Activated naive CD4-positive, alpha-beta T cell treated with anti-CD3 and anti-CD28 coated beads for 36 hours (primary cell): ENCODE results near the gene SIGLEC15. TPM values are rescaled to one million over a fixed set of nuclear protein-coding genes. Genes with fewer than 3 reads are reported as not detected.

ENCODE experiments used
- CTCF ChIA-PET: fragments of 350-600 bp; sonication (Branson Sonifier 250); formaldehyde crosslinking; loops from one replicate; lab custom pipeline; 2021; ENCODE audit warnings: antibody characterized with exemption; lab: Charles Lee
- DNase-seq: peaks from one replicate; pipeline ENCODE4 v3.0.0-alpha.2; 2020
- H3K27ac Mint-ChIP-seq: one replicate; pipeline ENCODE4 v1.8.0; 2021; ENCODE audit warnings: mild to moderate bottlenecking, mixed read lengths
- H3K27me3 Mint-ChIP-seq: one replicate; pipeline ENCODE4 v1.8.0; 2021; ENCODE audit warnings: low read depth, mixed read lengths
- H3K36me3 Mint-ChIP-seq: one replicate; pipeline ENCODE4 v1.8.0; 2021; ENCODE audit warnings: low read depth, mixed read lengths
- H3K4me1 Mint-ChIP-seq: one replicate; pipeline ENCODE4 v1.8.0; 2021; ENCODE audit warnings: low read depth, mixed read lengths
- H3K4me3 Mint-ChIP-seq: one replicate; pipeline ENCODE4 v1.8.0; 2021; ENCODE audit warnings: mild to moderate bottlenecking, moderate library complexity, mixed read lengths
- H3K9me3 Mint-ChIP-seq: one replicate; pipeline ENCODE4 v1.8.0; 2021; ENCODE audit warnings: mixed read lengths
- intact Hi-C: fragments of 100-400 bp; cut with micrococcal nuclease; formaldehyde crosslinking; loops from one replicate; pipeline ENCODE4 v1.15.1; 2023
- total RNA-seq, 2 experiments: library from RNA; stranded (reverse); gene quantifications; one replicate each; pipeline ENCODE4 v1.2.3, GENCODE V29; 2021

The SIGLEC15 gene
- total RNA-seq, 2 experiments from 2014 or later: not detected

DNA sequence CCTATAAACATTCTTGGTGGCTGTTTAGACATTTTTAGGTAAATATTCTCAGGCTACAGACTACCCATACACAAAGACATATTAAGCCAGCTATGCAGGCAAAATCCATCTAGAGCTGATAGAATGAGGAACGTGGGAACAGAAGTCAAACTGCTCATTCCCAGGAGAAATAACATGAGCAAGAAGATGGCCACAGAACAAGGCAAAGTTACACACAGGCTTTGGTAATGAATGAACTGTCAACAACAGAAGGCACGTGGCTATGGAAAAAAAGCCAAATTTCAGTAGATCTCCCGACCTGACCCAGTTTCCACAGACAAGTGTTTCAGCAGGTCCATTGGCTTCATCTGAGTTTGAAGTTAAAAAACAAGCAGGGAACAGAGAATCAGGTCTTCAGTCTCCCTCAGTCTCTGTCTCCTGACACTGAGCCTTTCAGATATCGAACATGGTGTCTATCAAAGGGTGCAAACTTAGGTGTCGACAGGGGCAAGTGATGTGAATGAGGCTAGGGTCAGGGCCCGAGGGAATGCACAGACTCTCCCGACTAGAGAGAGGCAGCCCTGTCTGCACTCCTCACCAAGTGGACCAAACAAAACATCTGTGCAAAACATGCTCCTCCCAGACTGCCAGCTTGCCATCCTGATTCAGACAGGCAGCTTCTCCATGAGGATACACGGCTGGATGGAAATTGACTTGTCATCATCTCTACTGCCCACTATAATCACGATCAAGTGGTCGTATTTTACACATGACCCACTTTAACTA is 25.9 kb downstream of the SIGLEC15 start:
- Mint-ChIP-seq H3K27me3 (no peaks in the 10 kb centered on the region), H3K4me1 (no peaks in the 10 kb centered on the region), H3K4me3 (no peak overlapping the region), H3K36me3 (peaks cover 26% of the 10 kb centered on the region), H3K9me3 (no peaks in the 10 kb centered on the region), H3K27ac (no peak overlapping the region)
- intact Hi-C loops: no loop called here
- CTCF ChIA-PET: interaction anchor here (1.0 to 2.5 kb wide), 2 partner anchors 29 to 240 kb away, joined by 3 to 13 read pairs; no protein-coding TSS in a partner anchor
- DNase-seq: no peak

DNA sequence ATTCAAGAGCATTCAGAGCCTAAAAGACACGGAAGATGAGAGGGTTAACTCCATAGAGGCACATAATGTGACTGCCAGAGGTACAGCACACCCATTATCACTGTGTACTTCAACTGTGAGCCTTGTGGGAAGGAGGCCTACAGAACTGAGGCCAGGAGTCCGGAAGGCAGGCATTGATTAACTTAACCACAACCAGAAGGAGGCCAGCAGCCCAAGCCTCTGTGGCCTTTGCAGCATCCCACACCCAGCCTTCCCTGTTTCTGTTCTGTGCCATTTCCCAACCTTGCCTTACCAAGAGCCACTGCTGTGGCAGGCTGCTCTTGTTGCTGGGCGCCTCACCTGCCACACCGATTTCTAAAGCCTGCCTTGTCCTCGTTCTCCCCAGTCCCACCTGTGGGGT is 27.2 kb downstream of the SIGLEC15 start:
- intact Hi-C loops: no loop called here
- peaks cover 31% of the 10 kb centered on the region for H3K36me3 Mint-ChIP-seq
- CTCF ChIA-PET: no interaction called here
- H3K4me3 Mint-ChIP-seq: no peak overlapping the region
- H3K27ac Mint-ChIP-seq: peak overlapping the region; percentile 15
- no peaks in the 10 kb centered on the region for H3K4me1 Mint-ChIP-seq
- no peaks in the 10 kb centered on the region for H3K27me3 Mint-ChIP-seq
- H3K9me3 Mint-ChIP-seq: no peaks in the 10 kb centered on the region
- no peak for DNase-seq

DNA sequence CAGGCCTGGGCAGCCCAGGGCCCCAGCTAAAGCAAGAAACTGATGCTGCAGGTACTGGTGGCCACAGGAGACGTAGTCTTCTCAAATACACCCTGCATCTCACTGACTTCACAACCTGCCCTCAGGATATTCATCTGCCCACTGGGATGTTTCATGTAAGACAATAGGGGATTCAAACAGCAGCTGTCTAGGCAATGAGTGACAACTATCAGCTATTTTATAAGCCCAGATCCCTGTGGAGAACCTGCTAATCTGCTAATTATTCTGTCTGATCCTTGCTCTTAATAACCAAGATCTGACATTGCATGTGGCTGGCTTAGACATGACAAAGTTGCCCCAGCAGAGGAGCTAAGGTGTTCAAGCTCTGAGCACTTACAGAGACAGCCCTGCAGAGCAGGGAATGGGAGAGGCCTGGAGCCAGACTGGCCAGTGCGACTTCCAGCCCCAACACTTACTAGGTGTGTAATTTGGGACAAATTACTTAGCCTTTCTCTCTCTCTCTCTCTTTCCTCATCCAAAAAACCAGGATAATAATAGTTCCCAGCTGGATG is 28.6 kb downstream of the SIGLEC15 start:
- no peak overlapping the region for H3K4me3 Mint-ChIP-seq
- intact Hi-C loops: no loop called here
- H3K9me3 Mint-ChIP-seq: no peaks in the 10 kb centered on the region
- no peak overlapping the region for H3K27ac Mint-ChIP-seq
- peaks cover 39% of the 10 kb centered on the region for H3K36me3 Mint-ChIP-seq
- DNase-seq: no peak
- CTCF ChIA-PET: interaction anchor here (0.9 to 1.4 kb wide), 3 partner anchors 7 to 26 kb away, joined by 3 to 5 read pairs (median 4); no protein-coding TSS in a partner anchor
- no peaks in the 10 kb centered on the region for H3K4me1 Mint-ChIP-seq
- no peaks in the 10 kb centered on the region for H3K27me3 Mint-ChIP-seq

DNA sequence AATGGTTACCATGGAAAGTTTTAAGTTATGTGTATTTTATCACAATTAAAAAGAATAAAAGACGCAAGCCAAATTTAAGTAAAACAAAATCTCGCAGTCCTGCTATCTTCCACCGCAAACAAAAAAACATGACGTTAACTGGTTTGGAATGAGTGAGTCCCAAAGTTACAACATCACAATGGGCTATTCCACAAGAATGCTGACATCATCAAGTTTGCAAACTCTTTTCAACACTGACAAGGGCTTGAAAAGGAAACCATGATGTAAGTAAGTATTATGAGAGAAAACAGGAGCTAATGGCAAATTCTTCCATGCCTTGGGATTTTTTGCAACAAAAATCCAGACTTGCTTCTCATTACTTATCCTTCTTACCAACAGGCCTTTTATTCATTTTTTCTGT is 31.1 kb downstream of the SIGLEC15 start:
- intact Hi-C loops: no loop called here
- Mint-ChIP-seq H3K27me3 (no peaks in the 10 kb centered on the region), H3K36me3 (peaks cover 43% of the 10 kb centered on the region), H3K27ac (no peak overlapping the region), H3K4me3 (no peak overlapping the region), H3K4me1 (no peaks in the 10 kb centered on the region), H3K9me3 (no peaks in the 10 kb centered on the region)
- CTCF ChIA-PET: interaction anchor here (0.6 to 2.3 kb wide), 2 partner anchors 23 to 160 kb away, joined by 3 to 10 read pairs; no protein-coding TSS in a partner anchor
- no peak for DNase-seq

DNA sequence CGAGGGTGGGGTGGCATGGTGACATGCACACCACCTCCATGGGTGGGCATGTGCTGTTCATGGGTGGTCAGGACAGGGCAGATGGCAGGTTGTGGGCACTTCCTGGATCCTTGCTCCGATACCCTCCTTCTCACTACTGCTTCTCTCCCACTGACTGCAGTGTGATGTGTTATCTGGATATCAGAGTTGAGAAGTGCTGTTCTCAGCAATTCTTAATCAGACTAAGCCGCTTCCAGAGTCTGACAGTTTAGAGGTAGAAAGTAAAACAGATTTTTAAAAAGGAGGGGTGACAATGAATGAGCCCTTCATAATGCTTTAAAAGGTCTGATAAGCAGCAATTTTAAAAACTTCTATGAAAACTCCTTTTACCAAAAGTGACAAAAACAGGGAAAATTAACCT is 33.9 kb downstream of the SIGLEC15 start:
- no peak overlapping the region for H3K27ac Mint-ChIP-seq
- H3K27me3 Mint-ChIP-seq: no peaks in the 10 kb centered on the region
- intact Hi-C loops: no loop called here
- peaks cover 3% of the 10 kb centered on the region for H3K9me3 Mint-ChIP-seq
- peaks cover 44% of the 10 kb centered on the region for H3K36me3 Mint-ChIP-seq
- H3K4me1 Mint-ChIP-seq: peaks cover 8% of the 10 kb centered on the region
- H3K4me3 Mint-ChIP-seq: no peak overlapping the region
- no peak for DNase-seq
- CTCF ChIA-PET: interaction anchor here (0.6 kb wide), 1 partner anchor 170 kb away, joined by 3 read pairs; no protein-coding TSS in a partner anchor

DNA sequence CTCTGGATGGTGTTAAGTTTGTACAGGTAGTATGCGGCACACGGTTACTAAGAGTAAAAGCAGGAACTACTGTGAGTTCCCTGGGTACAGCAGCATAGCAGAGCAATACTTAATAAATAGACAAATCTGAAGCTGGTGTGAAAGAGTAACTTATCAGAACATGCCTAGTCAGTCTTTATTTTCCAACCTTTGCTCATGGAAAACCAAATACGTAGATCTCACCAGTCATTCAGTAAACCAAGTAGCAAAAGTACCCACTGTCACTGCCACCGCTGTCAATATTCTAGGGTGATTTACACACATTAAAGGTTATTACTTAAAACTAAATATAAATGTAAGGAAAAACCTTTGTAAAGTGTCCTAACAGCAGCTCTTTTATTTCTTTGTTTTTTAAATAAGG is 35.0 kb downstream of the SIGLEC15 start:
- peaks cover 10% of the 10 kb centered on the region for H3K4me1 Mint-ChIP-seq
- DNase-seq: no peak
- no peak overlapping the region for H3K4me3 Mint-ChIP-seq
- peaks cover 53% of the 10 kb centered on the region for H3K36me3 Mint-ChIP-seq
- H3K9me3 Mint-ChIP-seq: peaks cover 3% of the 10 kb centered on the region
- no peak overlapping the region for H3K27ac Mint-ChIP-seq
- intact Hi-C loops: no loop called here
- H3K27me3 Mint-ChIP-seq: no peaks in the 10 kb centered on the region
- CTCF ChIA-PET: interaction anchor here (1.6 to 2.1 kb wide), 2 partner anchors 18 to 21 kb away, joined by 3 to 6 read pairs; no protein-coding TSS in a partner anchor

DNA sequence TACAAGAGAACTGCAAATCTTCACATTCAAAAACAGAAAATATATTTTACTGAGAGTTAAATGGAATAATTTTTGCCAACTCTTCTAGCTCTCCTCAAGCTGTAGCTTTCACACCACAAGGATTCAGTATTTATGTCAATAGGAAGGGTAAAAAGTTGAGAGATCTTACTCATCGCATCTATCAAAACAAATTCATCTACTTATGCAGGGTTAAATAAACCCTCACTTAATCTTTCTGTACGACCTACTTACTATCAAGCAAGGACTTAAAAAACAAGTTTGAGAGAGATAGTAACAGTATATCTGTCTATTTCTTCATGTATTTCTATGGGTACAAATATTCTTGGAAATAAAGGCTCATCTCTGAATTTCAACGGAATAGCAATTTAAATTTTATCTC is 35.5 kb downstream of the SIGLEC15 start:
- intact Hi-C loops: no loop called here
- no peak overlapping the region for H3K4me3 Mint-ChIP-seq
- H3K4me1 Mint-ChIP-seq: peaks cover 10% of the 10 kb centered on the region
- H3K27me3 Mint-ChIP-seq: no peaks in the 10 kb centered on the region
- DNase-seq: no peak
- H3K9me3 Mint-ChIP-seq: peaks cover 3% of the 10 kb centered on the region
- H3K36me3 Mint-ChIP-seq: peaks cover 53% of the 10 kb centered on the region
- H3K27ac Mint-ChIP-seq: no peak overlapping the region
- CTCF ChIA-PET: interaction anchor here (0.6 to 2.1 kb wide), 3 partner anchors 17 to 22 kb away, joined by 3 to 6 read pairs (median 3); no protein-coding TSS in a partner anchor

DNA sequence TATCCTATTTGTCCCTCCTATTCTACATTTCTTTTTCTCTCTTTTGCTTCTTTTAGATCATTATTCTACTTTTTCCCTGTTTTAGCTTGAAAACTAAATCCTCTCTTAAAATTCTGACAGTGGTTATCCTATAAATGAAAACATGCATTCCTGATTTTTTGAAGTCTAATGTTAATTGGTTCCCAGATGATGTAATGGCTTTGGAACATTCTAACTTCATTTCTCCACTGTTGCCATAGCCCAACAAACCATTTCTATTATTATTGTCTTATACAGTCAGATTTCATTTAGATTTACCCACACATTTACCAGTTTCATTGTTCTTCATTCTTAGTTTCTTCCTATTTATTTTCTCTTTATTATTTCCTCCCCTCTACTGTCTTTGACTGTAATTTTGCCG is 36.5 kb downstream of the SIGLEC15 start:
- Mint-ChIP-seq H3K4me1 (peaks cover 10% of the 10 kb centered on the region), H3K27ac (no peak overlapping the region), H3K4me3 (no peak overlapping the region), H3K9me3 (peaks cover 3% of the 10 kb centered on the region), H3K36me3 (peaks cover 58% of the 10 kb centered on the region), H3K27me3 (no peaks in the 10 kb centered on the region)
- no peak for DNase-seq
- intact Hi-C loops: no loop called here
- CTCF ChIA-PET: interaction anchor here (0.6 to 2.1 kb wide), 3 partner anchors 14 to 174 kb away, joined by 3 to 6 read pairs (median 3); no protein-coding TSS in a partner anchor

DNA sequence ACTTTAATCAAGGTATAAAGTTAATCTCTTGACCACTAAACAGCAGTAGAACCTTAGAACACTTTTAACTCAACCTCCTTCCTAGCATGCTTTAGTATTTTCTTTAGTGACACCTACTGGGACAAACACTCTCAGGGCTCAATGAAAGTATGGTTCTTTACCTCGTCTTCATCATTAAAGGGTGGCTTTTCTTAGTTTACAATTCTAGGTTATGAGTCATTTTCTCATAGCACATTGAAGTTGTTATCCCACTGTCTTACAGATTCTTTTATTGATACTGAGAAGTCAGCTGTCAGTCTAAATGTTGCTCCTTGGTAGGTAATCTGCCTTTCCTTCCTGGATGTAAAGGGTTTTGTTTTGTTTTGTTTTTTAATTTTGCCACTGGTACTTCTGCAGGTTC is 38.0 kb downstream of the SIGLEC15 start:
- DNase-seq: no peak
- intact Hi-C loops: loop anchor here (1.0 kb wide), 1 partner anchor 11 kb away; no protein-coding TSS in a partner anchor
- H3K27ac Mint-ChIP-seq: no peak overlapping the region
- no peaks in the 10 kb centered on the region for H3K27me3 Mint-ChIP-seq
- peaks cover 54% of the 10 kb centered on the region for H3K36me3 Mint-ChIP-seq
- peaks cover 3% of the 10 kb centered on the region for H3K9me3 Mint-ChIP-seq
- H3K4me1 Mint-ChIP-seq: peaks cover 10% of the 10 kb centered on the region
- no peak overlapping the region for H3K4me3 Mint-ChIP-seq
- CTCF ChIA-PET: interaction anchor here (1.4 to 1.5 kb wide), 2 partner anchors 16 to 141 kb away, joined by 5 read pairs; no protein-coding TSS in a partner anchor

DNA sequence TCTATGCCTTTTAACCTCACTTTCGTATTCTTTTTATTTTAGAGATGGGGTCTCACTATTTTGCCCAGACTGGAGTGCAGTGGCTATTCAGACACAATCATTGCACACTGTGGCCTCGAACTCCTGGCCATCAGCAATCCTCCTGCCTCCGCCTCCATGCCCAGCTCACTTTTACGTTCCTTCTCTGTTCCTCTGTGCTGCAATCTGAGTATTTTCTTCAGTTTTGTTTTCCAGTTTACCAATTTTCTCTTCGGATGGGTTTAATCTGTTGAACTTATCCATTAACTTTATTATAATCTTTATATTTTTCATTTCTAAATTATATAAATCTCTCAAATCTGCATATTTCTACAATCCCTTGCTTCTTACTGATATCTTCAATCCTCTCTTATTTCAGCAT is 38.6 kb downstream of the SIGLEC15 start:
- CTCF ChIA-PET: interaction anchor here (1.2 to 1.5 kb wide), 2 partner anchors 16 to 141 kb away, joined by 3 to 5 read pairs; no protein-coding TSS in a partner anchor

DNA sequence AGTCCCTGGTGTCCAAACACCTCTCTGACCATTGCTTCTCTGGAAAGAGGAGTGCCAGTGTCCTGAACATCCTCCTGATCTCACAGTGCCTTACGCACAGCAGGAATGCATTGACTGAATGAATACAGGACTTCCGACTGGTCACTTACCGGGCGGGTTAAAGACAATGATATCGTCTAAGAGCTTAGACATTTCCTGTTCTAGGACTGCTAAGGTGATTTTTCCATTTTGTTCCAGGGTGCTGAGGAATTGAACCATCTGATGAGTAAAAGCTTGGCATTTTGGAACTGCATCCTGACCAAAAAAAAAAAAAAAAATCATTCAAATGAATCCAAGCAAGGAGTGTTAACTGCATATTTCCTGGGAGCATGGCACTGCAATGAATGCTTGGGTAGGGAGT is 40.0 kb downstream of the SIGLEC15 start:
- intact Hi-C loops: no loop called here
- H3K27me3 Mint-ChIP-seq: no peaks in the 10 kb centered on the region
- no peak for DNase-seq
- no peak overlapping the region for H3K4me3 Mint-ChIP-seq
- no peak overlapping the region for H3K27ac Mint-ChIP-seq
- H3K4me1 Mint-ChIP-seq: peaks cover 15% of the 10 kb centered on the region
- H3K9me3 Mint-ChIP-seq: peaks cover 3% of the 10 kb centered on the region
- CTCF ChIA-PET: interaction anchor here (1.0 to 2.8 kb wide), 3 partner anchors 14 to 62 kb away, joined by 3 to 13 read pairs (median 3); no protein-coding TSS in a partner anchor
- peaks cover 52% of the 10 kb centered on the region for H3K36me3 Mint-ChIP-seq

More for the DNA sequence above, 38.6 kb downstream of the SIGLEC15 start:
- Mint-ChIP-seq H3K4me3 (no peak overlapping the region), H3K36me3 (peaks cover 51% of the 10 kb centered on the region), H3K9me3 (peaks cover 3% of the 10 kb centered on the region), H3K4me1 (peaks cover 10% of the 10 kb centered on the region), H3K27ac (no peak overlapping the region), H3K27me3 (no peaks in the 10 kb centered on the region)
- DNase-seq: no peak
- intact Hi-C loops: no loop called here

DNA sequence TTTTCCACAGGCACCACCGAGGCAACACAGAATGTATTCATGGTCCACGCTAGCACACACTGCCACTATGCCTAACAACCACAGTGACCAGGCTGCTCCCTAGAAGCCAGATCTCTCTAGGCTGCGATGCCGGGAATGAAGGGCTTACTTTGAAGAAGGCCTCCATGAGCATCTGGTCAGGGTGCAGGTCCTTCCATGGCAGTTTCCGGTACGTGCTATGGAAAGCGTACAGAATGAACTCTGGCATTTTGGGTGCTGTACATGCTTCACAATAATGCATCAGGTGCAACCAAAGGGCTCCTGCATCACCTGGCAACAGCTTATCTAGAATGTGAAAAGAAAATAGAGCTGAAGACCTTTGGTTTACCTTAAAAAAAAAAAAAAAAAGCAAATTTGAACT is 44.9 kb downstream of the SIGLEC15 start:
- intact Hi-C loops: loop anchor here (5.0 to 10.0 kb wide), 2 partner anchors 334 to 983 kb away; no protein-coding TSS in a partner anchor
- H3K4me1 Mint-ChIP-seq: peaks cover 30% of the 10 kb centered on the region
- no peak for DNase-seq
- no peak overlapping the region for H3K27ac Mint-ChIP-seq
- peaks cover 12% of the 10 kb centered on the region for H3K9me3 Mint-ChIP-seq
- peaks cover 57% of the 10 kb centered on the region for H3K36me3 Mint-ChIP-seq
- CTCF ChIA-PET: interaction anchor here (3.1 kb wide), 1 partner anchor 9 kb away, joined by 22 read pairs; no protein-coding TSS in a partner anchor
- H3K4me3 Mint-ChIP-seq: no peak overlapping the region
- no peaks in the 10 kb centered on the region for H3K27me3 Mint-ChIP-seq
